ENCODE measurements around the gene PMEPA1.
A peak's percentile ranks its signal among the peaks of the same experiment; 100 is the strongest.

PMEPA1 gene

GRCh38 chr20:57710841-57711240 lies 1.0 kb upstream of the PMEPA1 start:
- no peak for DNase-seq

- peak; percentile 31 to 52 for DNase-seq
These were observed 831 bp downstream of the PMEPA1 start for GRCh38 chr20:57708694-57709673.

GRCh38 chr20:57707849-57708693 lies 1.7 kb downstream of the PMEPA1 start:
- DNase-seq: no peak

DNA sequence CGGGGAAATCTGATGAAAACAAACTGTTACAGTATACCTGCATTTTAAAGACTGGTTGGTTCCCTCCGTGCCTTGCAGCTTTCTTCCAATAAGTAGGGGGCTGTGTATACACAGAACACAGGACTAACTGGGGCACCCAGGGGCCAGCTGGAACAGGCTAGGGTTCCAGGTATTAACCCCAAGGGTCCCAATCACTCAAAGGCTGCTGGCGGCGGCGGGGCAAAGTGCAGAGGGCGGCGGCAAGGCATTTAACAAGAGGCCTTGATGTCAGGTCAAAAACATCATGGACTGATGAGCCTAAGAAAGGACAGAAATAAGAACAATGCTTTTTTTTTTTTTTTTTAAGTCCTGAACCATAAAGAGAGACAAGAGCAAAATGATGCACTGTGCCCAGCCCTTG lies 2.5 kb downstream of the PMEPA1 start:
- no peak for DNase-seq

GRCh38 chr20:57705127-57705899 lies 4.5 kb downstream of the PMEPA1 start:
- DNase-seq: no peak

- no peak for DNase-seq
These were observed 5.6 kb downstream of the PMEPA1 start for GRCh38 chr20:57704245-57704644.

- DNase-seq: peak in 1 of 2 donors; percentile 67
These were observed 6.8 kb downstream of the PMEPA1 start for GRCh38 chr20:57703013-57703412.

DNA sequence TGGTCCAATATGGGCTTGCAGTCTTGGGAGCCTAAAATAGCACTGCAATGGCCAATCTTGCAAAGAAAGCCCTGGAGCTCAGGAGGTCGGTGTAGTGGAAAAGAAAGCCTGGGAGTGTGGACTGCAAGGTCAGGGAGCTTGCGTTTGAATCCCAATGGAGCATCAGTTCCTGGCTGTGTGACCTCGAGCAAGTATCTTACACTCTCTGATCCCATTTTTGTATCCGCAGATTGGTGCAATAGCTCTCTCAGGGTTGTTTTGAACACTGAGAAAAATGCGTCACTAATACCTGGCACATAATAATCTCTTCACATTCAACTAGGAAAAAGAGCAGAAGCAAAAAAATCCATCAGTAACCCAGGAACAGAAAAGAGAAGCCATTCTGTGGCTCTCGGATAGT lies 7.3 kb downstream of the PMEPA1 start:
- no peak for DNase-seq

DNA sequence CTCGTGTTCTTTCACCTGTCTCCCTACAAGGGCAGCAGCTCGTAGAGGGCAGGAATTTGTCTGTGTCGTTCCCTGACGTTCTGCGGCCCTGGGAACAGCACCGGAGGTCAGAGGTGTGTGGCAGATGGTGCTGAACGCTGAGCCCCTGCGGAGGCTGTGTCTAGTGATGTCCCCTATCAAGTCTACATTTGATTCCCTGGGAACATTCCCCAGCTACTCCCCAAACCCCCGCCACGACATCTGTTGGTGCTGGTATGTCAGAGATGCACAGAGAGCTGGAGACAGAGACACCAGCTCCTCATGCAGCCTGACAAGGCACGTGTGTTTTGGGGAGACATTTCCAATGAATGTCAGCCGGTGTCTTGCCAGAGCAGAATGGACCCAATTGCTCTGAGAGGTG lies 7.7 kb downstream of the PMEPA1 start:
- no peak for DNase-seq

GRCh38 chr20:57701651-57702050 lies 8.2 kb downstream of the PMEPA1 start:
- no peak for DNase-seq

DNA sequence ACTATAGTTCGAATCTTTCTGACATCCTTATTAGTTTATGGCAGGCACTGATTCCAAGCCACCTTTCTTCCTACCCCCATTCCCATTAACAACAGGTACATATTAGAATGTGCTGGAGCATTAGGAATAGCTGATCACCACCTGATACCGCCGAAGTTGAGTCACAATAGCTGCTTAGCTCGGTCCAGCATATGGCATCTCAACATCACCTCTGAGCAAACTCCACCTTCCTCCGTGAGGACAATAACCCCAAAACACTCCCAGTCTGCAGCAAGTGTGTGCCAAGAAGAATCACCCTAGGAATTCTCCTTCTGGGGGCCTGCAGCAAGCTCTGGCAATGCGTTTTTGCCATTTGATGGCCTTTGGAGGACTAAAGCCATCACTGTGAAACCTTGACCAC lies 8.7 kb downstream of the PMEPA1 start:
- no peak for DNase-seq

- peak in 1 of 2 donors; percentile 45 for DNase-seq
These were observed 10.4 kb downstream of the PMEPA1 start for GRCh38 chr20:57699395-57699794.

DNA sequence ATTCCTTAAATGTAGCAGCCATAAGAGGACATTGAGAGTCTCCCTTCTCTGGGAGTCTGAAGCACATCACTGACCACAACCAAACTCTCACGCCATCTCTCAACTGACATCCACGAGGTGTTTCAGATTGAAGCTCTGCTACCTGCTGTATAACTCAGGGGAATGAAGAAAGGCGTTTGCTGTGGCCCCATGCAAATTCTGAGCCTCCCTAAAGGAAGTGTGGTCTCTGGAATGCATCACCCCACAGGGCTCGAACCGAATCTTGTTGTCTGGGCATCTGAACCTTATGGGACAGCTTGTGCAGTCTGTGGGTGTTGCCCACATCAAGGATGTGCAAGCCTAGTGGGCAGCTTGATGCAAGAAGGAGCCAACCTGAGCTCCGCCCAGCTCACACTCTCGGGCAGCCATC lies 10.9 kb downstream of the PMEPA1 start:
- DNase-seq: no peak

GRCh38 chr20:57698116-57698866 lies 11.5 kb downstream of the PMEPA1 start:
- DNase-seq: no peak

- DNase-seq: no peak
These were observed 12.3 kb downstream of the PMEPA1 start for GRCh38 chr20:57697543-57697942.

DNA sequence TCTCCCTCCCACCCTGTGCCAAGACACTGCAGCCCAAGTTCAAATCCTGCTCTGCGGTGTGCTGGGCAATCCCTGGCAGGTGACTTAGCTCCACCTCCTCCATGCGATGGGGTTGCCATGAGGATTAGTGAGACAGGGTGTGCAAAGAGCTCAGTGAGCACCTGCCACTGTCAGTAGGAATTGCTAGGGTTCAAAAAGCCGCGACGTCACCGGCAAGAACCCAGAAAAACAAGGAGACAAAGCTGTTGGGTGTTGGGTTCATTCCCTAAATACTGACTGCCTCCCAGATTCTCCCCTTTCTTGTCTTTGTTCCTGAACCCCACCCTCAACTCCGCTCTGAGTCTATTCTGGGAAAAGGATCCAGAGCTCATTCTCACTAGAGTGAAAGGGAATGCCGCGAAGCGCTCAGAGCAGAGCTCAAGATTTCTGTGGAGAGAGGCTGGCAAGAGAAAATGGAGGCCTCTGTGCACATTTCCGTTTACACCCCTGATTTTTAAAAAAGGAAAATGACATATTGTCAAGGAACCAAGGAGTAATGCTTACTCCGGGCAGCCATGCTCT lies 13.3 kb downstream of the PMEPA1 start:
- DNase-seq: no peak

GRCh38 chr20:57695940-57696339 lies 13.9 kb downstream of the PMEPA1 start:
- DNase-seq: no peak

DNA sequence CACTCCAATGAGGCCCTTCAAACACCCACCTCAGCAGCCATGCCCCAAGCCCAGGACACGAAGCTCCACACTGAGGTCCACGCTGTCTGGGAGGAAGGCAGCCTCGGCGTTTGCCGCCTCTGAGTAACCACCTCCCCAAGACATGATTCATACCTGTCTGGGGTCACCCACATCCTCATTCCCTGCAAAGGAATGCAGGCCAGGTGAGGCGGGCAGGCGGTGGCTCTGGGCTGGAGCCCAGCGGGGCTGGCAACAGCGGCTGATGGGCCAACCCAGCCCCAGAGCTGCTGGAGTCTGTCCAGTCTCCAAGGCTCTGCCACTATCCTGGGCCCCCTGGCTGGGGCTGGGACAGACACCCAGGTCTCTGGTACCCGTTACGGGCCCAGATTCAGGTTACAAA lies 14.8 kb downstream of the PMEPA1 start:
- DNase-seq: no peak

DNA sequence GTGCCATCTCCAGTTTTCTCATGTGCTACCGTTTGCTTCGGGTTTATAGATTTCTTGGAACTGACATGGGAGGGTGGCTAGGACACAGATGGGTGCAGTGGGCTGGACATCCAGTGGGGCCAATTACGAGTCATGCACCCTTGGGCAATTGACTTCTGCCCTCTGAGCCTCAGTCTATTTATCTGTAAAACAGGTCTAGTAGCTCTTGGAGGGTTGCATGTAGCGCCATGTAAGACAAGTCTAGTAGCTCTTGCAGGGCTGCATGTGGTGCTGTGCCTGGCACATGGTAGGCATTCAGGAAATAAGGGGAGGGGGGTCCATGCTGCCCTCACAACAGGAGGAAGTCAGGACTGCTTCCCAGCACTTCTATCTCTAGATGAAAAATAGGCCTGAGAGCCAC lies 15.3 kb downstream of the PMEPA1 start:
- no peak for DNase-seq

DNA sequence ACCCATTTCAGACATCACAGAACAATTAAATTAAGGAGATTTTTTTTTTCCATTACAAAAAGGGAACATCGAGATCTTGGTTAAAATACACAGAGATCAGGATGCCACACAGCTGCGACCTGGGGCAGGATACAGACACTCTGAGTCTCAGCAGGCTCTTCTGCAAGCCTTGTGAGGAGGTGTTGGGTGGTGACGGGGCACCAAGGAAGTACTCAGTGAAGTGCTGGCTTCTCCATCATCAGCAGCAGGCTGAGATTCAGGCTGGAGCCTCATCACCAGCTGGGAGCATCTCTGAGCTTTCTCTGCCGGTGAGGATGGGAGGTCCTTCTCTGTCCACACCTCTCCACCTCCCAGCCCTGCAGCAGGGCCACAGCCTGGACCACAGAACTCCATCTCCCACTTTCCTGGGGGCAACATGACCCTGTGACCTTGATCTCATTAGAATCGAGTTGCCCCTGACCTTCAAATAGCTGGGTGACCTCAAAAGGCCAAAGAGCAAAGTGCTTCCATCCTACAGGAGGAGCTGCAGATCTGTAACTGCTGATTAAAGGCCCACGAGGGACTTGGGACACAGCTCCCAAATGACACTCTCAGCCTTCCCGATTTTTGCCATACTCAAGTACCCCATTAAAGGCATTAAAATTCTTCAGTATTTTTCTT lies 16.0 kb downstream of the PMEPA1 start:
- no peak for DNase-seq

DNA sequence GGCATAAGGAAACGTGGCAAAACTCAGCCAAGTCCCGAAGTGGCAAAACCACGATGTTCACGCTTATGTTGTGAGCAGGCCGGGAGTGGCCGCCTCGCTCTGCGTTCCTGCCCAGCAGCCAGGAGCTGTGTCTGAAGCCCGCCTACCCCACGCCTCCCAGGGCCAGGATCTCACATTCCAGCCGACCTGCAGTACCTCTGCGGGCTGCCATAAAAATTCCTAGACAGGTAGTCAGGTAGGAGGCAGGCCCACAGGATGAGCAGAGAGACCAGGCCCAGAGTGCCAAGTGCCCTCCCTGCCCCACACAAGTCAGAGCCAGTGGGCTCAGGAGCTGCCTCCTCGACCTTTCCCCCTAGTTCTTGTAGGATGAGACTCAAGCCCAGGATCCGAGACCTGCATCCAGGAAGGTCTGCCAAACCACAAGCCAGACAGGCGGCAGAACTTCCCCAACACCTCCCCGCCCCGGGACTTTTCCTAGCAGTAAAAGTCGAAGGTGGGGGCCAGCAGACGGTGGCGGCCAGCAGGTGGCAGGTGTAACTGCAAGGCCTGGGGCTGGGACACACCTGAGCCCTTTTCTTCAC lies 16.7 kb downstream of the PMEPA1 start:
- DNase-seq: no peak

Data from CD4-positive, alpha-beta T cell treated with Interleukin-1 beta for 1 hour (primary cell).